Nasal cavity respiratory epithelium epithelial cell of viscerocranial mucosa (primary cell): ENCODE results near the gene TMEM221. TPM values are rescaled to one million over a fixed set of nuclear protein-coding genes. Genes with fewer than 3 reads are reported as not detected.

Experiments used
- total RNA-seq: library from RNA; depleted of rRNA; stranded (reverse); fragments of >200 nt; gene quantifications from 2 replicates; pipeline ENCODE4 v1.2.3, GENCODE V29; 2014

The TMEM221 gene
- total RNA-seq, result 0.21 TPM in 1 of 2 replicates, not detected in the other

DNA sequence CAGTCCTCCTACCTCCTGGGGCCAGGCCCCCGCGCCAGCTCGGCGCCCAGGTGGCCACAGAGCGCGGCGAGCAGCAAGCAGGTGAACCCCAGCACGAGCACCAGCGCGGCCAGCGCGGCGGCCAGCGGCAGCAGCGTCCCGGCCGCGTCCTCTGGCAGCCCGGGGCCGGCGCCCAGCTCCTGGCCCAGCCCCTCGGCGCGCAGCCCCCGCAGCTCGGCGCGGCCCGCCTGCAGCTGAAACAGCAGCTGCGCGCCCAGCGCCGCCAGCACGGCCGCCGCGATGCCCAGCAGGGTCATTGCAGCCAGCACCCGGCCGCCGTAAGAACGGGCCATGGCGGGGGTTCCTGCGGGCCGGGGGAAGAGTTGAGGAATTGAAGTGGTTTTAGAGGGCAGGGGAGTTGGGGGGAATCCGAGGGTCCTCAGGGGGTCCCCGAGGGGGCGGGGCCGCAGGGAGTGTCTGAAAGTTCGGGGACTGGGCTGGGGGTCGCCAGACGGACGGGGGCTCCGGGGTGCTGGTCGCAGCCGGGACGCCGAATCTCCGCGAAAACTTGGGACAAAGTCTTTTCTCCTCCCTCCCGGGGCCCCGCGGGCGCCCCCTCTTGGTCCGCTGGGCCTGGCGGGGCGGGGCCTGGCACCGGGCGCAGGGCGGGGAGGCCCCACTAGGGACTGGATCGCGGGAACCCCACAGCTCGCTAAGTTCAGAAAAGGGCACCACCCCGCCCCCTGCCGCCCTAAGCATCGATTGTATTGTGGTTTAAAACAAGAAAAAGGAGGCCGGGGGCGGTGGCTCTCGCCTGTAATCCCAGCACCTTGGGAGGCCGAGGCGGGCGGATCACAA lies at the start of gene TMEM221:
Gene TMEM221, minus strand, starts transcription at position 538 of the 837 bp plus-strand sequence. Its CDS starts 206 bp downstream, at position 332.

DNA sequence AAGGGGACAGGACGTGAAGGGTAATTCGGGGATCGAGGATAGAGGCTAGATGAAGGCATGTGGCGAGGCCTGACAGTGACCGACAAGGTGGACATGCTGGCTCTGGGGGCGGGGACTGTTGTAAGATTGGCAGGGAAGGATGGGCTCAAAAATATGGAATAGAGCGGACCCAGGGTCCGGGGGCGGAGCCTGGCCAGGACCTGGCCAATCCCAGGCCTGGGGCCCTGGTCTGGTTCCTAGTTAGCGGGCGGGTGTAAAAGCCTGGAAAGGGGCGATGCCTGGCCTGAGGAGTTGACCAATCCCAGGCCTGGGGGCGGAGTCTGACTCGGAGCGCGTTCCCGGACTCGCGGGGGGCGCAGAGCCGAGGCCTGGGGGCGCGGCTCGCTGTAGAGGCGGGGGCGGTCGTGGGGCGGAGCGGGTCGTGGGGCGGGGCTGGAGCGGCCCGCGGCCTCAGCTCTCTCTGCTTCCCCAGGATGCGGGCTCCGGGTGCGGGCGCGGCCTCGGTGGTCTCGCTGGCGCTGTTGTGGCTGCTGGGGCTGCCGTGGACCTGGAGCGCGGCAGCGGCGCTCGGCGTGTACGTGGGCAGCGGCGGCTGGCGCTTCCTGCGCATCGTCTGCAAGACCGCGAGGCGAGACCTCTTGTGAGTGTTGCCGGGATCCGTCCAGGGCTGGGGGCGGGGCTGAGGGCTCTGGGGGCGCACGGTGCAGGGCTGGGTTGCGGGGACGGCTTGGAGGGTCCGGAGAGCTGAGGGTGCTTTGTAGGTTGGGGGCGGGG lies 21.8 kb upstream of the TMEM221 start, which contains the start of gene SLC27A1:
Gene SLC27A1, plus strand, starts transcription at position 457 of the 774 bp plus-strand sequence. Its CDS starts 17 bp downstream, at position 474.

DNA sequence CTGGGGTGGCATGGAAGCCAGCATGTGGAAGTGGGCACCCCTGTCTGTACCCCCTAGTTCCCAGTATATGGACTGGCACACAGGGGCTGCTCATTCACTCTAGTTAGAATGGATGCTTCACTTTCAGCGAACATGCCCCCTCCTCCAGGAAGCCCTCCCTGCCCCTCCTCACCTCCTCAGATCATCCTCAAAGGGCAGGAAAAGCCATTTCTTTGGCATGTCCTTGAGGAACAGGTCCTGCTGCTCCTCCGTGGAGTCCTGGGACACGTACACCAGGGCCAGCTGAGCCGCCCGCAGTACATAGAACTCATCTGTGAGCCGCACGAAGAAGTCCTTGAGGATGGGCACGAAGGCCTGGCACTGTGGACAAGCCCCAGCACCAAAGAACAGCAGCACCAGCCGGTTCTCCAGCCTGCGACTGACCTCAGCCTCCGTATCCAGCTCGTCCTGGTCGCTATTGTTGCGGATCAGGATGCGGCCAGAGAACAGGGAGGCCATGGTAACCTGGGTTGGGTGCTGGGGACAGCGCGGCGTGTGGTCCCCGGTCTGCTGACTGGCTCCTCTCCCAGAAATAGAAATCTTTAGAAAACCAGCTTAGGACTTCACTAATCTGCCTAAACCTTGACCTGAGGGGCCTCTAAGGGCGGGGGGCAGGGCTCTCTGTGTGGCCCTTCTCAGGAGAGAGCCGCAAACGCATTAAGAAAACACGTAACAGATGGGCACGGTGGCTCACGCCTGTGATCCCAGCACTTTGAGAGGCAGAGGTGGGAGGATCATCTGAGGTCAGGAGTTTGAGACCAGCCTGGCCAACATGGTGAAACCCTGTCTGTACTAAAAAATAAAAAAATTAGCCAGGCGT lies 12.1 kb upstream of the TMEM221 start, which contains the start of gene NXNL1:
Gene NXNL1, minus strand, starts transcription at position 555 of the 859 bp plus-strand sequence. Its CDS starts 57 bp downstream, at position 498.

DNA sequence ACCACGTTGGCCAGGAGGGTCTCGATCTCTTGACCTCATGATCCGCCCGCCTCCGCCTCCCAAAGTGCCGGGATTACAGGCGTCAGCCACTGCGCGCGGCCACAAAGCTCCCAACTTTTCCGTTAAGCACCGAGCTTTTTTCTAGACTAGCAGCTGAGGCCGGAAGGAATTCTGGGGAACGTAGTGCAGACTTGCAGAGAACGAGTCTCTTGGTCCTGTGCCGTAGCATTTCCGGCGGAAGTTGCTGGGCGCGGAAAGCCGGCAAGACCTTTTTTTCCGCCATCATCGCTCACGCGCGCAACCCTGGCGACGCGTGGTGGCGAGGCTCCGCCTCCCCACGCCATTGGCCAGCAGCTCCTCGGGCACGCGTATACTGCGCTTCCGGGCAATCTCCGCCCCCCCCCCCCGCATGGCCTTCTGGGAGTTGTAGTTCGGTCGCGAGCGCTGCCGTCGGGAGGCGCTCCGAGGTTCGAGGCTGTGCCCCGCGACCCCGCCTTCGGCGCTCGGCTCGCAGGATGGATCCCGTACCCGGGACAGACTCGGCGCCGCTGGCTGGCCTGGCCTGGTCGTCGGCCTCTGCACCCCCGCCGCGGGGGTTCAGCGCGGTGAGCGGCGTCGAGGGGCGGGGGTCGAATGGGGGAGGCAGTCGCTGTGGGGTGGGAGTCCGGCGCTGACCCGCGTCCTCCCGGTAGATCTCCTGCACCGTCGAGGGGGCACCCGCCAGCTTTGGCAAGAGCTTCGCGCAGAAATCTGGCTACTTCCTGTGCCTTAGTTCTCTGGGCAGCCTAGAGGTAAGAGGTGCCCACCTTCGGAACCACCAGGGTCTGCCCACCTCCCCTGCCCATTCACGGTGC lies 28.6 kb downstream of the TMEM221 start, which contains the start of gene MVB12A:
Gene MVB12A, plus strand, starts transcription at position 427 of the 854 bp plus-strand sequence. Its CDS starts 89 bp downstream, at position 516.

DNA sequence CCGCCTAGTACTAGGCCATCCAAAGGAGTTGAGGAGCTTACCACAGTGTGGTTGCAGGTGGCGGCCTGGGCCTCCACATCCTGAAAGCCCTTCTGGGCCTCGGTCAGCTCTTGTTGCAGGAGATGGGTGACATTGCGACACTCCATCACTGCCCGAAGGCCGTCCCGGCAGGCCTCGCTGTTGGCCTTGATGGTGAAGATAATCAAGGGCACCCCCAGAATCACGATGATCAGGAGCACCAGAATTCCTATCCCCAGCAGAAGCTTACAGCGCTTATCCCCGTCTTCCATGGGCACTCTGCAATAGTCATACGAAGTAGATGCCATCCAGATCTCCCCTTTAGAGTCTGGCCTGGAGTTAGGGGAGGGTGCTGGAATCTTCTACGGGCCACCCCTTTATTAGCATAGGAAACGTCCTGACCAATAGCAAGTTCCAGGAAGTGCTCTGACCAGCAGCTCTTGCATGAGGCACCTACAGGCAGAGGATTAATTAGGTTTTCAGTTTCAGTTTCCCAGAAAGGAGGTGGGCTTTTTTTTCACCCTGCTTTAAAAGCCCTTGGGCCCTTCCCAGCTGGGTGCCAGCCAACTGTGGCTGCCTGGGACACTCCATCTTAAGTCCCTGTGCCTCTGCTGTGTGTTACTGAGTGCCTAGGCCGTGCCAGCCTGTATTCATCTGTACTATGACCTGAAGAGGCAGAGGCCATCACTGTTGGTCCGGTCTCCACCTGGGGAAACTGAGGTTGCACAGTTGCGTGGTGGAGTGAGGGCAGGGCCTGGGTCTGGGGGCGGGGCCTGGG lies 43.0 kb downstream of the TMEM221 start, which contains the start of gene BST2:
Gene BST2, minus strand, starts transcription at position 381 of the 796 bp plus-strand sequence. Its CDS starts 55 bp downstream, at position 326.

DNA sequence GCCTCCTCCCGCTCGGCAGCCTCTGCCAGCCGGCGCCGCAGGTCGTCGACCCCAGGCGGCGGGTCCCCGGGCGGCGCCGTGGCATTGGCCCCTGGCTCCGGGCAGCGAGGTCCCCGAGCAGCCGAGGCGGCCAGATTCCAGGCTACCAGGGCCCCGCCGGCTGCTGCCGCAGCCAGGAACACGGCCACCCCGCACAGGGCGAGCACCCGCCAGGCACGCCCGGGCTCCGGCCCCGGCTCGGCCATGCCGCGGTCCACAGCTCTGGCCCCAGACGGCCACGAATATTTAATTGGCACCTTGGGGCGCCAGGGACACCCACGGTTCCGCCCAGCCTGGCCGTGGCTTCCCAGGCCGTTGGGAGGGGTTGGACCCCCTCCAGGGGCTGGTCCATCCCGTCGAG lies 54.6 kb downstream of the TMEM221 start, which contains the start of gene CCDC194:
Gene CCDC194, minus strand, starts transcription at position 283 of the 400 bp plus-strand sequence. Its CDS starts 38 bp downstream, at position 245.

Other genes starting within 250 kb of the TMEM221 start
- gene USE1, start 233.3 kb downstream of the TMEM221 start, total RNA-seq, result 9.6 and 12.5 TPM in 2 replicates
- 1.4 and 2.1 TPM in 2 replicates for gene OCEL1, start 222.4 kb downstream of the TMEM221 start, total RNA-seq
- 68.0 and 99.5 TPM in 2 replicates for gene NR2F6, start 202.7 kb downstream of the TMEM221 start, total RNA-seq
- gene USHBP1, start 183.9 kb downstream of the TMEM221 start, total RNA-seq, result not detected in 2 replicates
- 48.9 and 67.7 TPM in 2 replicates for gene BABAM1, start 181.2 kb downstream of the TMEM221 start, total RNA-seq
- gene ANKLE1, start 166.8 kb downstream of the TMEM221 start, total RNA-seq, result 0.64 and 0.68 TPM in 2 replicates
- gene ABHD8, start 145.2 kb downstream of the TMEM221 start, total RNA-seq, result 7.5 and 13.8 TPM in 2 replicates
- gene MRPL34, start 142.8 kb downstream of the TMEM221 start, total RNA-seq, result 42.2 and 55.4 TPM in 2 replicates
- gene DDA1, start 139.1 kb downstream of the TMEM221 start, total RNA-seq, result 15.0 and 38.4 TPM in 2 replicates
- 3.4 and 7.6 TPM in 2 replicates for gene ANO8, start 113.8 kb downstream of the TMEM221 start, total RNA-seq
- 20.8 and 25.2 TPM in 2 replicates for gene GTPBP3, start 111.1 kb downstream of the TMEM221 start, total RNA-seq
- gene PLVAP, start 71.3 kb downstream of the TMEM221 start, total RNA-seq, result not detected in 2 replicates
- 0.07 TPM in 1 of 2 replicates, not detected in the other for gene CCDC194, start 54.5 kb downstream of the TMEM221 start, total RNA-seq
- gene BST2, start 43.0 kb downstream of the TMEM221 start, total RNA-seq, result 1.7 and 34.3 TPM in 2 replicates
- 21.4 and 21.9 TPM in 2 replicates for gene MVB12A, start 28.6 kb downstream of the TMEM221 start, total RNA-seq
- not detected in 2 replicates for gene NXNL1, start 12.3 kb upstream of the TMEM221 start, total RNA-seq
- gene SLC27A1, start 21.9 kb upstream of the TMEM221 start, total RNA-seq, result 6.5 and 19.6 TPM in 2 replicates
- gene PGLS, start 63.0 kb upstream of the TMEM221 start, total RNA-seq, result 42.0 and 66.7 TPM in 2 replicates
- gene COLGALT1, start 107.0 kb upstream of the TMEM221 start, total RNA-seq, result 68.4 and 102 TPM in 2 replicates
- under 0.01 and 0.14 TPM in 2 replicates for gene UNC13A, start 239.7 kb upstream of the TMEM221 start, total RNA-seq